Body of pancreas (tissue), 4 donors: Measurements from ENCODE around the gene CTTNBP2. TPM values are rescaled to one million over a fixed set of nuclear protein-coding genes. Genes with fewer than 3 reads are reported as not detected.

Experiments
- ATAC-seq: fragments of 150-250 bp; one replicate; pipeline ENCODE4 v1.9.1; 2016
- DNase-seq, 4 donors: peaks; one replicate each; pipeline ENCODE4 v3.0.0-alpha.2; 2019
- H3K27ac ChIP-seq, 4 donors: fragments of 200-600 bp; sonication (generic); 1 replicate in 3 of 4; 2 replicates in 1 of 4; pipeline versions ENCODE4 v1.5.1 to v1.6.1; 2016 to 2019; ENCODE audit warnings: mild to moderate bottlenecking in 1 of 4, mixed read lengths in 1 of 4, moderate library complexity in 1 of 4
- H3K27me3 ChIP-seq, 2 donors: fragments of 200-600 bp; sonication (generic); one replicate each; pipeline ENCODE4 v1.6.0; 2016; ENCODE audit warnings: mild to moderate bottlenecking in 1 of 2
- H3K36me3 ChIP-seq, 2 donors: fragments of 200-600 bp; sonication (generic); replicated peaks in 1 of 2; 2 replicates each; pipeline ENCODE4 v1.5.1; 2016; ENCODE audit warnings: low read depth in 2 of 2; ENCODE audit not compliant: insufficient read depth in 1 of 2
- H3K4me1 ChIP-seq: fragments of 200-600 bp; sonication (generic); one replicate; pipeline ENCODE4 v1.6.0; 2016
- H3K4me3 ChIP-seq, 2 donors: fragments of 200-600 bp; sonication (generic); 1 replicate in 1 of 2; 2 replicates in 1 of 2; pipeline ENCODE4 v1.5.1; 2016 to 2019
- H3K9me3 ChIP-seq, 3 donors: fragments of 200-600 bp; sonication (generic); 1 replicate in 2 of 3; 2 replicates in 1 of 3; pipeline ENCODE4 v1.5.1; 2016
- POLR2A ChIP-seq, 3 donors: fragments of 450-650 bp; IDR thresholded peaks; one replicate each; pipeline ENCODE4 v1.6.1; 2016; ENCODE audit warnings: antibody characterized with exemption in 3 of 3, mild to moderate bottlenecking in 2 of 3
- WGBS, 2 donors: methylation state at CpG; one replicate each; pipeline ENCODE4 v1.1.5; 2017; 5-methylcytosine and 5-hydroxymethylcytosine counted together
- intact Hi-C: fragments of 100-400 bp; cut with DNase I; formaldehyde crosslinking; loops from one replicate; pipeline ENCODE4 v1.15.1; 2023
- total RNA-seq, 2 donors: library from RNA; depleted of rRNA; stranded (reverse); fragments of >200 nt; gene quantifications; one replicate each; pipeline ENCODE4 v1.1.0, GENCODE V29; 2016
- TF ChIP-seq, protein P1 (sequence below), 7 experiments: fragments of 450-650 bp in 4 of 7; fragments of 200-600 bp in 3 of 7; sonication (generic) in 3 of 7; IDR thresholded peaks; one replicate each; pipeline ENCODE4 v1.5.1; 2016 to 2019; ENCODE audit warnings: antibody characterized with exemption in 7 of 7

The CTTNBP2 gene
- total RNA-seq, 2 donors from 2014 or later, result 18.5 to 25.7 TPM

DNA sequence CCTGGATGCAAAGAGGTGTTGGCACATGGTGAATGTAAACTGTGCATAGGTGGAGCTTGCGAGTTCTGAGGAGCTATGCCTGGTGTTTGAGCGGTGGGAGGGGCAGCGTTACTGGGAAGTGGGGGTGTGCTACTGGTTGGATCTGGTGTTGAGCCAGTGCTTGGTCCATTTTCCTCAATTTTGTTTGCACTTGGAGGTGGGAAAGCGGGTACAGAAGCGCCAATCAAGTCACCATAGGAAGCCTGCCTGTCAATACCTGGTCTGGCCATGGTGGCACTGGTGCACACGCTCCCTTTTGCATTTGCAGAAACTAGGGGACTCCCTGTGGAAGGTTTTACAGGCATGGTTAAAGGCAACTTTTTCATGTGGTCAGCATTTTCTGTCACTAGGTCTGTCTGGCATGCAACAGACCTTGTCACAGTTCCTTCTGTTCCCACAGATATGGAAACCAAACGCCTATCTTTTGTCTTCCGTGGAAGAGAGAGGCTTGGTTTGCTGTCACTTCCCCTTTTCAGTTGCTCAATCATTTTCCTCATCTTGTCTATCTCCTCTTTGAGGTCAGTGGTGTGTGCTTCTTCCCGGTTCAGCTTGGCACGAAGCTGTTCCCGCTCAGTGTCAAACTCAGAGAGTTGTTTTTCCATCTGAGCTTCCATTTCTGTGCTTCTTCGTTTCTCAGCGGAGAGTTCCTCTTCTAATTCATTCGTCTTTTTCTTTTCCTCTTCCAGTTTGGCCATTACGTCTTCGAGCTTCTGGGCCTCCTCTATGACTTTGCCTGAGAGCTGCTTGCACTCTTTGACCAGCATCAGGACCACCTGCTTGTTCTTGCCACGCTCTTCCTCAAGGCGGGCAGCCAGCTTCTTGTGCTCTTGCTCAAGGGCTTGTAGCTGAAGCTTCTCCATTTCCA, 81.1 kb downstream of the CTTNBP2 start:
- no peaks in the 10 kb centered on the region for H3K4me1 ChIP-seq
- intact Hi-C loops, result no loop called here
- no peak for ATAC-seq
- peak overlapping the region in 1 of 4 donors; percentile 65 for H3K27ac ChIP-seq
- DNase-seq, result peak in 1 of 4 donors; percentile 49
- WGBS, 2 donors, result 80% methylated on average over 17 to 18 of the region's 18 CpGs
- no peaks in the 10 kb centered on the region for H3K9me3 ChIP-seq
- TF ChIP-seq, protein P1, sequence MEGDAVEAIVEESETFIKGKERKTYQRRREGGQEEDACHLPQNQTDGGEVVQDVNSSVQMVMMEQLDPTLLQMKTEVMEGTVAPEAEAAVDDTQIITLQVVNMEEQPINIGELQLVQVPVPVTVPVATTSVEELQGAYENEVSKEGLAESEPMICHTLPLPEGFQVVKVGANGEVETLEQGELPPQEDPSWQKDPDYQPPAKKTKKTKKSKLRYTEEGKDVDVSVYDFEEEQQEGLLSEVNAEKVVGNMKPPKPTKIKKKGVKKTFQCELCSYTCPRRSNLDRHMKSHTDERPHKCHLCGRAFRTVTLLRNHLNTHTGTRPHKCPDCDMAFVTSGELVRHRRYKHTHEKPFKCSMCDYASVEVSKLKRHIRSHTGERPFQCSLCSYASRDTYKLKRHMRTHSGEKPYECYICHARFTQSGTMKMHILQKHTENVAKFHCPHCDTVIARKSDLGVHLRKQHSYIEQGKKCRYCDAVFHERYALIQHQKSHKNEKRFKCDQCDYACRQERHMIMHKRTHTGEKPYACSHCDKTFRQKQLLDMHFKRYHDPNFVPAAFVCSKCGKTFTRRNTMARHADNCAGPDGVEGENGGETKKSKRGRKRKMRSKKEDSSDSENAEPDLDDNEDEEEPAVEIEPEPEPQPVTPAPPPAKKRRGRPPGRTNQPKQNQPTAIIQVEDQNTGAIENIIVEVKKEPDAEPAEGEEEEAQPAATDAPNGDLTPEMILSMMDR (IDR thresholded peaks at IDR 0.05), result no peak
- no peak for TF ChIP-seq POLR2A (IDR thresholded peaks at IDR 0.05)
- H3K36me3 ChIP-seq, result no peaks in the 10 kb centered on the region
- H3K27me3 ChIP-seq, result no peaks in the 10 kb centered on the region
- H3K4me3 ChIP-seq, result no peak overlapping the region

DNA sequence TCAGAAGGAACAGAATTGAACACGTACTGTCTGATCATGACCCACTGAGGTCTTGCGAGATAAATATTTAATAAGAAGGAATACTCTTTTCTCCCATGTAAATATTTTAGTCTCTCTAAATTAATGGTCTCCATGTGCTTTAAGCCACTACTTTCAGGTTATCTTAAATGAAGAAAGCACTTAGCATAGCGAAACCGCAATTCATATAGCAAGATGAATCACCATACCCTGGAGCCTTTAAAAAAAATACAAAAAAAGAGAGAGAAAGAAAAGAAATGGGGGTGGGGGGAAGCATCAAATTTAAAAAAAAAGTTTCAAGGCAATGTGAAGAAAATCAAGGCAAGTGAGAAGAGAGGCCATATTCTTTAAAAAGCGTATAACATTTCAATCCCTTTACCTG, 82.5 kb downstream of the CTTNBP2 start:
- Histone ChIP-seq H3K4me1 (no peaks in the 10 kb centered on the region), H3K36me3 (no peaks in the 10 kb centered on the region), H3K4me3 (no peak overlapping the region), H3K27ac (no peak overlapping the region), H3K27me3 (no peaks in the 10 kb centered on the region), H3K9me3 (no peaks in the 10 kb centered on the region)
- WGBS, 2 donors, result 91 to 93% methylated on average over 5 of the region's 5 CpGs
- DNase-seq (no peak), ATAC-seq (no peak)
- TF ChIP-seq POLR2A (IDR thresholded peaks at IDR 0.05), result no peak
- TF ChIP-seq, protein P1 (IDR thresholded peaks at IDR 0.05), result no peak
- intact Hi-C loops, result no loop called here

DNA sequence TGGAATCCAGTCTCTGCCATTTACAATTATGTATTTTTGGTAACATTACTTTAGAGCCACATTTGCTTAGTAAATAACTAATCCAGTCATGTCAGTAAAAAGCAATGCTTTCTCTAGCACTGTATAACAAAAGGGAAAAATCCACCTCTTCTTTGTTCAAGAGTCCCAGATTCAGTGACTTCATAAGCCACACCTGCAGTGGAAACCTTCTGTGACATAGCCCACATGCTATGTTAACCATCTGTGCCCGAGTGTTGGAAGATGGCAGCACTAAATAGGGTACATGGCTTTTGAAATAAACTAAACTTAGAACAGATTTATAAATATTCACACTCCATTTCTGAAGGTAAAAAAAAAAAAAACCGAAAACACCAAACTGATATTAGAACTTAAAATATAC, 83.0 kb downstream of the CTTNBP2 start:
- 81 to 95% methylated on average over 2 of the region's 2 CpGs for WGBS, 2 donors
- Histone ChIP-seq H3K27me3 (no peaks in the 10 kb centered on the region), H3K4me3 (no peak overlapping the region), H3K9me3 (no peaks in the 10 kb centered on the region), H3K4me1 (no peaks in the 10 kb centered on the region), H3K36me3 (no peaks in the 10 kb centered on the region), H3K27ac (no peak overlapping the region)
- no peak for TF ChIP-seq POLR2A (IDR thresholded peaks at IDR 0.05)
- TF ChIP-seq, protein P1 (IDR thresholded peaks at IDR 0.05), result no peak
- intact Hi-C loops, result no loop called here
- DNase-seq (no peak), ATAC-seq (no peak)

DNA sequence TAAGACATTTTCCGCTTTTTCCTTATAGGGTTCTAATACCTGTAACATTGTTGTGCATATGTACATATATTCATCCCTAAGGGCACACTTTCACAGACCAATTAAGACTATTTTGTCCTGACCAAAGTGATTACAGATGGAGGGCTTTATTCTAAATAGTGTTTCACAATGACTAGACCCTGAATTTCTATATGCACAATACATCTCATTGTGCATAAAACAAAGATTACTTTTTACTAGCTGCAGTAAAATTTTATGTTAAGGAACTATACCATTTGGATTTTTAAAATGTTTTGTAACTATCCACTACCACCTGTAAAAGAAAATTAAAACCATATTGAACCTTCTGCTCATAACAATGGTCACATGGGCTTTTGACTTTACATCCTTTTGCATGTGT, 87.8 kb downstream of the CTTNBP2 start:
- Histone ChIP-seq H3K9me3 (no peaks in the 10 kb centered on the region), H3K27me3 (no peaks in the 10 kb centered on the region), H3K36me3 (no peaks in the 10 kb centered on the region), H3K4me1 (no peaks in the 10 kb centered on the region), H3K27ac (no peak overlapping the region), H3K4me3 (no peak overlapping the region)
- TF ChIP-seq, protein P1 (IDR thresholded peaks at IDR 0.05), result no peak
- no peak for TF ChIP-seq POLR2A (IDR thresholded peaks at IDR 0.05)
- no peak for ATAC-seq
- intact Hi-C loops, result no loop called here
- DNase-seq, result no peak
- WGBS, 2 donors, result 96% methylated on average over 1 of the region's 1 CpG

DNA sequence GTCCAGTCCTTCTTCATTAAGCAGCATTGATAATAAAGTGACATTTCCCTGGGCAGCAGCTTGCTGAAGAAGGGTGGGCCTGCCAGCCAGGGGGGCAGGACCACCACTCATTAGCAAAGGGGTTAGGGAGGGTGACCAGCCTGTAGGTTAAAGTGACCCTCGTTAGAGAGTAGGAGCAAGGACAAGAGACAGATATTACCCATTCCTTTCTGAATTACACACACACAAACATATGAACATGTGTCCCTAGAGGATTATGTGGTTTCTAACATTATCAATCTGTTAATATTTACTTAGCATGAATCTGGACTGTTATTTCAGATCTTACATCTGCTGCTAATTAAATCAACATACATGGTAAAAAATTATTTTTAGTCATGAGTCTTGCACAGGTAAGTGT, 88.9 kb downstream of the CTTNBP2 start:
- H3K4me3 ChIP-seq, result no peak overlapping the region
- WGBS, 2 donors, result 52% methylated on average over 1 of the region's 1 CpG
- no peaks in the 10 kb centered on the region for H3K36me3 ChIP-seq
- no peaks in the 10 kb centered on the region for H3K27me3 ChIP-seq
- no peaks in the 10 kb centered on the region for H3K4me1 ChIP-seq
- H3K9me3 ChIP-seq, result no peaks in the 10 kb centered on the region
- ATAC-seq (no peak), DNase-seq (no peak)
- intact Hi-C loops, result no loop called here
- TF ChIP-seq POLR2A (IDR thresholded peaks at IDR 0.05), result no peak
- TF ChIP-seq, protein P1 (IDR thresholded peaks at IDR 0.05), result no peak
- no peak overlapping the region for H3K27ac ChIP-seq
